GM19452 (cell line): Measurements from ENCODE around the gene NOXRED1.
A peak's percentile ranks its signal among the peaks of the same experiment; 100 is the strongest.
"Not testable (repeated sequence)": the region's sequence is repeated elsewhere in the genome, so short reads cannot be mapped to it uniquely, and the experiment has no call there.

ENCODE experiments used
- ATAC-seq: cut with Tn5 transposase; IDR thresholded peaks from one replicate; pipeline ENCODE4 v1.9.1; 2021; ENCODE audit not compliant: unreplicated experiment

NOXRED1 gene

GRCh38 chr14:77423423-77423822 is at the start of gene NOXRED1:
TSS of gene NOXRED1 (minus strand) at chr14:77423523. CDS start at chr14:77422889, 634 bp downstream.
- ATAC-seq = no peak

GRCh38 chr14:77470224-77470870 is 47.0 kb upstream of the NOXRED1 start:
- no peak for ATAC-seq

GRCh38 chr14:77469539-77469938 is 46.2 kb upstream of the NOXRED1 start:
- no peak for ATAC-seq

- no peak for ATAC-seq
Measured at GRCh38 chr14:77469067-77469505, 45.8 kb upstream of the NOXRED1 start.

GRCh38 chr14:77467801-77468200 is 44.5 kb upstream of the NOXRED1 start:
- no peak for ATAC-seq

- ATAC-seq = no peak
Measured at GRCh38 chr14:77459072-77459723, 35.9 kb upstream of the NOXRED1 start.

GRCh38 chr14:77458249-77458950 is 35.1 kb upstream of the NOXRED1 start:
- peak; percentile 19 for ATAC-seq

GRCh38 chr14:77457522-77458248 is 34.4 kb upstream of the NOXRED1 start, which contains the start of the genes AHSA1 and VIPAS39:
TSS of gene AHSA1 (plus strand) at chr14:77458093. CDS start at chr14:77458190, 97 bp downstream.
TSS of gene VIPAS39 (minus strand) at chr14:77457601. CDS start at chr14:77454102, 3,499 bp downstream.
- peak; percentile 93 for ATAC-seq

GRCh38 chr14:77457115-77457521 is 33.8 kb upstream of the NOXRED1 start:
- ATAC-seq = peak; percentile 11

GRCh38 chr14:77455966-77456640 is 32.8 kb upstream of the NOXRED1 start:
- ATAC-seq = no peak

GRCh38 chr14:77442196-77442595 is 18.9 kb upstream of the NOXRED1 start:
- no peak for ATAC-seq

- no peak for ATAC-seq
Measured at GRCh38 chr14:77439861-77440260, 16.5 kb upstream of the NOXRED1 start.

GRCh38 chr14:77438596-77438995 is 15.3 kb upstream of the NOXRED1 start:
- ATAC-seq = no peak

GRCh38 chr14:77436042-77436441 is 12.7 kb upstream of the NOXRED1 start:
- no peak for ATAC-seq

GRCh38 chr14:77426396-77426795 is 3.1 kb upstream of the NOXRED1 start:
- no peak for ATAC-seq

- no peak for ATAC-seq
Measured at GRCh38 chr14:77424862-77425261, 1.5 kb upstream of the NOXRED1 start.

GRCh38 chr14:77421201-77421600 is 2.1 kb downstream of the NOXRED1 start:
- no peak for ATAC-seq

GRCh38 chr14:77416836-77417235 is 6.5 kb downstream of the NOXRED1 start:
- no peak for ATAC-seq

GRCh38 chr14:77416098-77416497 is 7.2 kb downstream of the NOXRED1 start:
- not testable (repeated sequence) for ATAC-seq

- not testable (repeated sequence) for ATAC-seq
Measured at GRCh38 chr14:77415403-77416030, 7.8 kb downstream of the NOXRED1 start.
